GM15510 (cell line): ENCODE measurements around the gene TOGARAM2.

Source experiments
- POLR2A ChIP-seq: IDR thresholded peaks from 3 replicates; pipeline ENCODE4 v1.6.1; 2011; ENCODE audit warnings: borderline replicate concordance; ENCODE audit not compliant: insufficient read length; ENCODE audit errors: extremely low read depth

Gene TOGARAM2

DNA sequence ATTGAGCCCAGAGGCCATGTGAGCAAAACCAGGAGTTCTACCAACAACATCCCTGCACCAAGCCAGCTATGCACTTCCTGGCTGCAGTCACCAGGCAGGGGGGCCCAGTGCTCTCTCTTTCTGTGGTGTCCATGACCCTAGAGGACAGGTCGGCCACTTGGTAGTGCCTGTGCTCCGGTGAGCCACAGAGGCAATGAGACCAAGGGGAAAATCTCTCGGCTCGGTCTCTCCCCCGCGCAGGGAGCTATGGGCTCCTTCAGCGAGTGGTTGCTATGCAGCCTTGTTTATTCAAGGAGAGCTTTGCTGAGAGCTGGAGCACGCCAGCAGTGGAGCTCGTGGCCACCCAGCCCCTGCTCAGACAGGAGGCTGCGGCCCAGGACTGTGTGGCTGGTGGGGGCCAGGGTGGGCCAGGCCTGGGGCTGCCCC lies at the start of gene TOGARAM2:
Gene TOGARAM2 (plus strand): TSS at position 283 of the 426 bp plus-strand sequence. CDS start 13,537 bp downstream, outside the sequence.
- no peak for TF ChIP-seq POLR2A

- TF ChIP-seq POLR2A, result no peak
Observed at GRCh38 chr2:28934769-28935168, 46.3 kb upstream of the TOGARAM2 start.

DNA sequence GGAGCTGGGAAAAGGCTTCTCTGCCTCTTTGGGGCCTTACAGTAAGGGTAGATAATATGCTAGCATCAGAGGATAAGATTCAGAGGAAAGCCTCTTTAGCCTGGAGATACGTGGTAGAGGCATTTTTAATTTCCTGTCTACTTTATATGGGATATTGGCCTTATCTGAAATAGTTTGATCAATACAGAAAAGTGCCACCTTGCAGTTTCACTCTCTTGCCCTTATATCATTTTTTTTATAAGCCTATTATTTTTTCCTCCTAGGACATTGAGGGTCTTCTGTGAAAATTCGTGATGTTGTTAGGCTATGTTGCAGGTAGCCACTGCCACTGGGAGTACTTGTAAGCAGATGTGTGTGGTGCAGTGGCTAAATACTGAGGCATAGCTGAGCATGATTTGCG lies 40.1 kb upstream of the TOGARAM2 start:
- no peak for TF ChIP-seq POLR2A

- no peak for TF ChIP-seq POLR2A
Observed at GRCh38 chr2:28944535-28945248, 36.4 kb upstream of the TOGARAM2 start.

- no peak for TF ChIP-seq POLR2A
Observed at GRCh38 chr2:28948160-28948559, 32.9 kb upstream of the TOGARAM2 start.

- TF ChIP-seq POLR2A, result no peak
Observed at GRCh38 chr2:28949190-28949589, 31.9 kb upstream of the TOGARAM2 start.

DNA sequence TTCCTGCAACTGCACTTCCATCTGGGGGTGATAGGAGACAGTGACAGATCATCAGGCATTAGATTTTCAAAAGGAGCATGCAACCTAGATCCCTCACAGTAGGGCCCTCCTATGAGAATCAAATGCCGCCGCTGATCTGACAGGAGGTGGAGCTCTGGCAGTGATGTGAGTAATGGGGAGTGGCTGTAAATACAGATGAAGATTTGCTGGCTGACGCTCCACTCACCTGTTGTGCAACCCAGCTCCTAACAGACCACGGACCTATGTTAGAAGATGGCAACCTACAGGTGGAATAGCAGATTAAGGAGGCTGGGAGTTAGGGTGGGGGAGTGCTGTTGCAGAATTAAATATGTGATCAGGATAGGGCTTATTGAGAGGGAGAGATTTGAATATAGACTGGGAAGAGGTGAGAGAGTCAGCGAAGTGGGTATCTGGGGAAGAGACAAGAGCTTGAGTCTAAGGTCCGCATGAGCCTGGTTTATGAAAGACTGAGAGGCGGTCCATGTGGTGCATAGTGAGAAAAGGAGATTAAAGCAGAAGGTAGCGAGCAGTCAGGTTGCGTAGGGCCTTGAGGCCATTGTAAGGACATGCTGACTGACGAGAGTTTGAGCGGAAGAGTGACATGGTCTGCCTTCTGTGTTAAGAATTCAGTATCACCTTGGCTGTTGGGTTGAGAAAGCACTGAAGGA lies 31.3 kb upstream of the TOGARAM2 start:
- no peak for TF ChIP-seq POLR2A

GRCh38 chr2:28950941-28951630 lies 30.0 kb upstream of the TOGARAM2 start:
- no peak for TF ChIP-seq POLR2A

- TF ChIP-seq POLR2A, result no peak
Observed at GRCh38 chr2:28951910-28952835, 28.9 kb upstream of the TOGARAM2 start.

- no peak for TF ChIP-seq POLR2A
Observed at GRCh38 chr2:28952836-28953211, 28.3 kb upstream of the TOGARAM2 start.

GRCh38 chr2:28955467-28955866 lies 25.6 kb upstream of the TOGARAM2 start:
- TF ChIP-seq POLR2A, result no peak

DNA sequence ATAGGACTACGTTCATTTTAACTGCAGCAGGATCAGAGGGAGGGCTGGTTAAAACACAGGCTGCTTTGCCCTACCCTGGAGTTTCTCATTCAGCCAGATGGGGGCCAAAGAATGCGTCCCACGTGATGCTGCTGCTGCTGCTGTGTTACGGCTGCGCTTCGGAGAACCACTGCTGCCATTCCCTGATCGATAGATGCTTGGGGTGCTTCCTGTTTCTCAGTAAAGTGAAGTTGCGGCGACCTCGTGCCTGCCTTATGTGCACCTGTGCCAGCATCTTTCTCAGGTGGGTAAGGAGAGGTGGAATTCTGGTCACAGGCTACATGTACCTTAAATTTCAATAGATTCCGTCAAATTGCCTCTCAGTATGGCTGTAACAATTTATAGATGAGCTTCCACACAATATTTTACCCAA lies 24.7 kb upstream of the TOGARAM2 start:
- no peak for TF ChIP-seq POLR2A

- TF ChIP-seq POLR2A, result no peak
Observed at GRCh38 chr2:28956890-28957289, 24.2 kb upstream of the TOGARAM2 start.

GRCh38 chr2:28958689-28959088 lies 22.4 kb upstream of the TOGARAM2 start:
- no peak for TF ChIP-seq POLR2A
